NCI-H2227 (cell line): Measurements from ENCODE around the gene VDR.
A peak's percentile ranks its signal among the peaks of the same experiment; 100 is the strongest.
"Not testable (repeated sequence)": the region's sequence is repeated elsewhere in the genome, so short reads cannot be mapped to it uniquely, and the experiment has no call there.

ENCODE experiments used
- DNase-seq: peaks from one replicate; lab custom pipeline; 2025; ENCODE audit not compliant: unreplicated experiment; lab: John Stamatoyannopoulos, UW

The VDR gene

GRCh38 chr12:47816403-47817271 is 88.2 kb downstream of the VDR start:
- DNase-seq, result no peak

DNA sequence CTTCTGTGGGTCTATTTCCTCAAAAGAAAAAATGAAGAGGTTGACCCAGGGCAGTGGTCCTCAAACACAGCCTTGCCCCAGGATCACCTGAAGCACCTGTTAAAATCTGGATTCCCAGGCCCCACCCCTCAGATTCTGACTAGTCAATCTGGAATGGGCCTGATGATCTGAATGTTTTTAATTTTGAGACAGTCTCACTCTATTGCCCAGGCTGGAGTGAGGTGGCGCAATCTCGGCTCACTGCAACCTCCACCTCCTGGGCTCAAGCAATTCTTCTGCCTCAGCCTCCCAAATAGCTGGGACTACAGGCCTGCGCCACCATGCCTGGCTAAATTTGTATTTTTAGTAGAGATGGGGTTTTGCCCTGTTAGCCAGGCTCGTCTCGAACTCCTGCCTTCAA is 89.3 kb downstream of the VDR start:
- not testable (repeated sequence) for DNase-seq

- DNase-seq, result no peak
These were observed 90.1 kb downstream of the VDR start for GRCh38 chr12:47814539-47815170.

DNA sequence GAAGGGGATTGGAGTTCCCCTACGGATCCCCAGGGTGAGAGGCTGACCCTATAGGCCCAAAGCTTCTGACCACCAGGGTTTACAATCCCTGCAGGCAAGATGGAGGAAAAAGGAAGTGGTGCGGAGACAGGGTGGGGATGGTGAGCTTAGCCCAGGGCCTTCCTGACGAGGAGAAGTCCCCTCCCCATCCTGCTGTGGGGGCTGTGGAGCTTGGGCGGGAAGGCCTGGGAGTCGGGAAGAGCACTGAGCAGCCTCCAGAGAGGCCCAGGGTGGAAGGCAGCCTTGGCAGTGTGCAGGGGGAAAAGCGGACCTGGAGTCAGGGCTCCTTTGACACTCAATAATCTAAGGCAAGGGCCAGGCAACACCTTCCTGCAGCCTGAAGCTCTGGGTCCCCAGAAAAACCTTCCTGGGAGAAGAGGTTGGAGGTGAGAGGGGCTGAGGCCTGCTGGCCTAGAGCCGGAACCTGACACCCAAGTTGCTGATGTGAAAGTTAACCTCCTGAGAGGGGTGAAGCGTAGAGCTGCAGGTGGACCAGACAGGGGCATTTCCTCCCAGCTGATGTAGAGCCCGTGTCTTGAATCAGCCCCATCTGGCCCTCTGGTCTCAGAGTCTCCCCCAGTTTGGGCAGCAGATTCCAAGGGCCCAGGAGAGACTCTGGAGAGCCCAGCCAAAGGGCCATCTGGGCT is 91.1 kb downstream of the VDR start:
- DNase-seq, result no peak

DNA sequence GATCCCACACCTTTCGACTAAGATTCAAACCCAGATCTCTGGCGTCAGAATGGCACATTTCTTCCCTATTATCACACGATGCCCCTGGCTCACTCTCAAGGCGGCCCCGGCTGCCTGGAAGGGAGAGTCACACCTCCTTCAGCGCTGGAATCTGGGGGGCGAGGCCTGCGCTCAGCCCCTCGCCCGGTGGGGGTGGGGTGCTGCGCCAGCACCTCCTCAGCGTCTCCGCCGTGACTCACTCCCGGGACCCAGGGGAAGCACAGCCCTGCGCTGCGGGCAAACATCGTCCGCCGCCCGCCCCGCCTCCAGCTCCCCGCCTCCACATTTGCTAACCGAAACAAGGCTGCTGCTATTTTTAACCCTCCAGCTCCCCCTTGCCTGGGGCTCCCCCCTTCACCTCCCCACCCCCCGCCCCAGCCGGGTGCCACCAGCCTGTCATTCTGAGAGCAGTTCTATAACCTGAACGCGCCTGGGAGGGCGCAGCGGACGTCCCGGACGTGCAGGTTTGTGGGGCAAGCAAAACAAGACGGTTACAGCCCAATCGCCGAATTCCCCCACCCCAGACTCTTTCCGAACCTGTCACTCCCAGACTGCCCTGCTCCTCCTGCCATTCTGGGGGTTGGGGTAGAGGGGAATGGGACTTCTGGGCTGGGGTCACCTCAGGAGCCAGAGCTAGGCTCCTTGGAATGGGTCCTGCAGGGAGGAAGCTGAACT is 91.8 kb downstream of the VDR start:
- DNase-seq, result peak; percentile 69

DNA sequence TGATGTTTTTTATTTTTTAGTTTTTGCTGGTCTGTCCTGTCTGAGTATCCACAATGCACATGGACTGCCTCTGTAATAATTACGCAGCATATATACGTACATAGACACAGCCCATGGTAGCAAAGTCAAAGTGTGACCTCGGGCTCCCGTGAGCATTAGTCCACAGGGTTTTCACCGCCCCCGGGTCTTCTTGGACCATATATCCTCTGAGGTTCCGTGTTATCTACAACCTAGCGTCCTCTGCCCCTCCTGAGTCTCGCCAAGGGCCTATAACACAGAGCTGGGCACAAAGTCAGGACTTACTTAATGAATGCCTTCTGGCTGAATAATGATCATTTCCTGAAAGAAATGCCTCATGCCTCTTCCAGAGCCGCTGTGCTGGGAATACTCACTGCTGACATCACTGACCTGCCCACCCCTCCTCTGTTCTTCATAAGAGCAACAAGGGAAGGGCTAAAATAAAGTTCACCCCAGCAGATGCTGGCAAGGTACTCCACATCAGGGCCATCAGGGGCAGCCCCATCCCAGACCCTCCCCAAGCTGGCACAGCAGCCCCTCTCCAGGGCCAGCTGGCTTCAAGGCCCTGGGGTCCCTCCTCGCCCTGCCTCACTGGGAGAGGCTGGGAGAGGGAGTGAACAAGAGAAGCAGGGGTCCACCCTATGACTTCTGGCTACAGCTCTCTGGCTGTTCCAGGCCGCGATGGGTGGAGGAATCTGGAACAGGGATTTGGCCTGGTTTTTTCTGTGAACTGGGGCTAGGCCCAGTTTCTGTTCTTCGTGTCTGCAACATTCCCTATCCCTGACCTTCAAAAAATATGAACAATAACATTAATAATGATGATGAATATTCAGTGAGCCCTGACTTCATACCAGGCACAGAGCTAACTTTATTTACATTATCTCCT is 93.0 kb downstream of the VDR start:
- DNase-seq, result no peak

GRCh38 chr12:47811072-47811396 is 93.8 kb downstream of the VDR start:
- no peak for DNase-seq

- DNase-seq, result not testable (repeated sequence)
These were observed 95.3 kb downstream of the VDR start for GRCh38 chr12:47809518-47809917.

DNA sequence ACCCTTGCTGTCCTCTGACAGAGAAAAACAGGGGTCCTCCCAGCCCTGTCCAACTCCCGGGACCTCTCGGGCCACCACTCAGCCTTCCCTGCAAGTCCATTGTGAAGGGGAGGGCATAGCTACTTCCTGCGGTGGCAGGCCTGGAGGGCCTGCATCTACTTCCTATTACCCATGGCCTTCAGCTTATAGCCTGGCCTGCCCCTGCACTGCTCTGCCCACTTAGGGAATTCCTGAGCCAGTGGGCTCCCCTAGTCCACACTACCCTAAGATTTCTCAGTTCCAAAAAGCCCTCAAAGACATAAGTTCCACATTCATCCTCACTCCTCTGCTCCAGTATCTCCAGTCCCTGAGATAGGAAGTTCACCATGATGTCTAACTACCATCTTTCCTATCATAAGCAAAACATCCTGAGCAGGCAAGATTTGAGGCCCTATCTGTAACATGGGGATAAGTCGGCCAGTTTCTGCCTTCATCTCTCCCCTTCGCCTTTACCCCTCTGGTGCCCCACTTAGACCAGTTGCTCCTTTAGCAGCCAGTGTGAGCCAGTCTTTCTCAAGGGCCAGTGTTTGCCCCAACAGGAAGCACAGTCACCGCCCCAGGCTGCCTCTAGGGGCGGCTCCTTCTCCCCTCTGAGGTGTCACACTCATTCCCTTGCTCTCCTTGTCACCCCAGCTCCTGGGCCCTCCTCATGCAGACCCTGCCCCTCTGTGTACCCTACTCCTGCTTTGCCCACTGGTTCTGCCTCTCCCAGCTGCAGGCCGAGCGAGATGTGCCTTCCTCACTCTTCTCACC is 96.0 kb downstream of the VDR start:
- no peak for DNase-seq

GRCh38 chr12:47808050-47808449 is 96.7 kb downstream of the VDR start:
- peak; percentile 25 for DNase-seq

DNA sequence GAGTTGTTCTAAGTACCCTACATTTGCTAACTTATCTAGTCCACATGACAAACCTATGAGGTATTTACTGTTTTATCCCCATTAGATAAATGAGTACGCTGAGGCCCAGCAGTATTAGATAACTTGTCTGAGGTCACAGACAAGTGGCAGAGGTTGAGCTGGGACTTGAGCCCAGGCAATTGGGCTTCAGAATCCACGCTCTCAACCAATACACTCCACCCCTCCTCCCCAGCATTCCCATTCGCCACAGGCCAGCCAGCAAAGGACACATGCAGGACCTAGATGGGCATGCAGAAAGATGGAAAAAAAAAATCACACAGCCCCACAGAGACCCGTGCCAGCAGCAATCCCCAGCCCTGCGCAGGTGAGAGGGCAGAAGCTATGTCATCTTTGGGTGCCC is 97.5 kb downstream of the VDR start:
- no peak for DNase-seq

DNA sequence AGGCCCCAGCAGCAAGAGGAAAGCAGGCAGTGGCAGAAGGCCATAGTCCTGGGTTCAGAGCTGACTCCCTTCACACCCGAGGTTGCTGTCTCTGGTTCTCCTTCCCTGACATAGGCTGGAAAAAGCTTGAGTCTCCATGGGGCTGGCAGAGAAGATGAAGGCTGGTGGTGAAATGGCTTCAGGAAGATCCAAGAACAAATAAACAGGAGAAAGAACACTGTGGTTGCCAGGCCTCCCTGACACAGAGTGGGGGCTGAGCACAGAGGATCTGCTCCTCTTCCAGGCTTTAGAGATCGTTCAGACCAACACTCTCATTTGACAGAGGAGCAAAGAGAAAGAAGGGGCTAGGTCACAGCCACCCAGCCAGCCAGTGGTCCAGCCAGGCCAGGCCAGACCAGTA is 99.4 kb downstream of the VDR start:
- no peak for DNase-seq

DNA sequence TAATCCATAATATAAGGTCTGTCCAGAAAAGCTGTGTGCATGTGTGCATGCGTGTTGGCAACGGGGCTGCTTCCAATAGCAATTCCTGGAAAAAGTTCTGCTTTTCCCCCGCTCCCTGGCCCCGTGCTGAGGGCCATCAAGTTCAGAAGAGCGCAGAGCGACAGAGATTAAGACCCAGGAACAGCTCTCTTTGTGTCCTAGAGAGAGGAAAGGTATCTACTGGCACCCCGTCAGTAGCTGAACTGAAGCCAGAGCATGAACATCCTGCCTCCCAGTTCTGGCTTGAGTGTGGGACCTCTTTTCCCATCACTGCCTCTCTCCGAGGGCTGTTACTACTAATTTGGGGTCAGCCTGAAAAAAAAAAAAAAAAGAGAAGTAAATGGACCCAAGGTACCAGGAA is 100.6 kb downstream of the VDR start:
- no peak for DNase-seq

- no peak for DNase-seq
These were observed 101.5 kb downstream of the VDR start for GRCh38 chr12:47803191-47803875.

- DNase-seq, result no peak
These were observed 102.5 kb downstream of the VDR start for GRCh38 chr12:47802312-47802711.

DNA sequence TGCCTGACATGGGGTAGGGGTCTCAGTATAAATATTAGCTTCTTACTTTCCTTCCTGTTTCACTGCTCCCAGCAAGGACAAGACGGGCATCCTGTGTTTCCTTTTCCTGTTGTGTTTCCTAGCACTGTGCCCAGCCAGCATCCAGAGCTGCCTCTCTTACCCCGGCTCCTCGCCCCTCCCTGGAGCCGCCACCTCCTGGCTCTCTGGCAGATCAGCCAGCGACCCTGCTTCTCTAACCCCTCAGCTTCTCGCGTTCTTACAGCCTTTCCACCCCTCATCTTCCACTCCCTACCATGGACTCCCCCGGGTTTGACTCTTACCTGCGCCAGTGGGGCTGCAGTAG is 102.9 kb downstream of the VDR start:
- no peak for DNase-seq

GRCh38 chr12:47801170-47801903 is 103.5 kb downstream of the VDR start:
- DNase-seq, result no peak

DNA sequence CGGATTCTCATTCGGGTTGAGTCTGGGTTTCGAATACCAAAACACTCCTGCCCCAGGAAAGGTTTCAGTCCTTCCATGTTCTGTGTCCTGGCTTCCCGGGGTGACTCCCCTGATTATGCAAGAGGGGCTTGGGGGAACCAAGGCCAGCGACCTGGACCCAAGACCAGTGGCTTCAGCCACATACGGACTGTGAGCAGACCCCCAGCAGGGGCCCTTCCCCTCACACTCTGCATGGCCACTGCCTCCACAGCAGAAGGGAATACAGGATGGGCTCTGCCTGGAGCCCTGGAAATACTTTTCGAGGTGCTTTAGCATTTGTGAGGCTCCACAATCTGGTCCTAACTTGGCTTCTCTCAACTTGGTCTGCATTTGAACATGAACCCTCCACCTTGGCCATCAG is 104.2 kb downstream of the VDR start:
- no peak for DNase-seq
